ENCODE data around the gene FOXO6.

DNA sequence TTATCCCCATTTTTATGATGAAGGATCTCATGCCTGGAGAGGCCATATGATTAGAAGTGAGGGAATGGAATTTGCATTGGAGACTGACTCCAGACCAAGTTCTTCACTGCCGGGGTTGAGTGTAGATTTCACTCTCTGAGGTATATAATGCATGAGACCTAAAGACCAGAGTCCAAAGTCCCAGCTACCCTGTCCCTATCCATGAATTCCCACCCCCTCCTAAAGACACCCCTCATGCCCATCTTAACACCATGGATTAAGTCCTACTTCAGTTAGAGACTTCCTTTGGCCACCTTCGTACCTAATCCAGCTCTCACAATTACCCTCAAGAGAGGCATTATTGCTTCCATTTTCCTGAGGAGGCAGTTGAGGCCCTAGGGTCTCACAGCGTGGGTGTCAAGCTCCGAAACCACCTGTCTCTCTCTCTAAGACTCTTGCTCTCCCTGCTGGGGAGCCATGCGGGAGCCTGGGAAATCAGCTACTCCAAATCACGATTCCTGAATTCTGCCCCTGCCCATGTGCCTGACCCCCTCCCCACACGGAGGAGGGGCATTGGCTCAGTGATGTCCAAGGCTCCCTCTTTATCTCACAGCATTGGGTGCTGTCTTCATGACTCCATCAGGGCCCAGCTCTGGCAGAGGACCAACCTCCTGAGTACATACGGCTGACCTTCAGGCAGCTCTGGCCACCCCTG, 11.7 kb upstream of the FOXO6 start:
- TF ChIP-seq, protein P1, sequence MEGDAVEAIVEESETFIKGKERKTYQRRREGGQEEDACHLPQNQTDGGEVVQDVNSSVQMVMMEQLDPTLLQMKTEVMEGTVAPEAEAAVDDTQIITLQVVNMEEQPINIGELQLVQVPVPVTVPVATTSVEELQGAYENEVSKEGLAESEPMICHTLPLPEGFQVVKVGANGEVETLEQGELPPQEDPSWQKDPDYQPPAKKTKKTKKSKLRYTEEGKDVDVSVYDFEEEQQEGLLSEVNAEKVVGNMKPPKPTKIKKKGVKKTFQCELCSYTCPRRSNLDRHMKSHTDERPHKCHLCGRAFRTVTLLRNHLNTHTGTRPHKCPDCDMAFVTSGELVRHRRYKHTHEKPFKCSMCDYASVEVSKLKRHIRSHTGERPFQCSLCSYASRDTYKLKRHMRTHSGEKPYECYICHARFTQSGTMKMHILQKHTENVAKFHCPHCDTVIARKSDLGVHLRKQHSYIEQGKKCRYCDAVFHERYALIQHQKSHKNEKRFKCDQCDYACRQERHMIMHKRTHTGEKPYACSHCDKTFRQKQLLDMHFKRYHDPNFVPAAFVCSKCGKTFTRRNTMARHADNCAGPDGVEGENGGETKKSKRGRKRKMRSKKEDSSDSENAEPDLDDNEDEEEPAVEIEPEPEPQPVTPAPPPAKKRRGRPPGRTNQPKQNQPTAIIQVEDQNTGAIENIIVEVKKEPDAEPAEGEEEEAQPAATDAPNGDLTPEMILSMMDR (optimal IDR thresholded peaks at IDR 0.05 in 1 of 3, IDR thresholded peaks at IDR 0.05 in 1 of 3, conservative IDR thresholded peaks at IDR 0.05 in 1 of 3; ENCODE audit: extremely low read depth in 1 of 3, insufficient read depth in 2 of 3, low read length in 3 of 3), result no peak
- no peak for TF ChIP-seq EZH2 (IDR thresholded peaks at IDR 0.05; ENCODE audit: low read length)
